SW 1271 (cell line): Measurements from ENCODE around the gene SLC10A4.

Experiments
- DNase-seq, 2 experiments: peaks; one replicate each; lab custom pipeline; 2025; lab: John Stamatoyannopoulos, UW

Gene SLC10A4

GRCh38 chr4:48489683-48490011, 6.5 kb downstream of the SLC10A4 start:
- DNase-seq: no peak

- DNase-seq: no peak
Measured at GRCh38 chr4:48490012-48490679, 7.0 kb downstream of the SLC10A4 start, which contains the start of gene ZAR1. TSS of gene ZAR1 (plus strand) at chr4:48490252. CDS start at chr4:48490292, 40 bp downstream.

GRCh38 chr4:48490680-48491513, 7.8 kb downstream of the SLC10A4 start:
- no peak for DNase-seq

GRCh38 chr4:48491514-48492176, 8.5 kb downstream of the SLC10A4 start:
- DNase-seq: no peak

- DNase-seq: no peak
Measured at GRCh38 chr4:48493452-48494100, 10.4 kb downstream of the SLC10A4 start.

- DNase-seq: no peak
Measured at GRCh38 chr4:48495941-48496340, 12.8 kb downstream of the SLC10A4 start.

GRCh38 chr4:48498895-48499294, 15.8 kb downstream of the SLC10A4 start:
- DNase-seq: no peak

- DNase-seq: no peak
Measured at GRCh38 chr4:48499551-48500066, 16.5 kb downstream of the SLC10A4 start.

- DNase-seq: no peak
Measured at GRCh38 chr4:48503233-48504025, 20.3 kb downstream of the SLC10A4 start.

- DNase-seq: no peak
Measured at GRCh38 chr4:48504026-48504330, 20.8 kb downstream of the SLC10A4 start.

GRCh38 chr4:48504352-48504751, 21.2 kb downstream of the SLC10A4 start:
- DNase-seq: no peak

- DNase-seq: no peak
Measured at GRCh38 chr4:48506716-48507115, 23.6 kb downstream of the SLC10A4 start.

GRCh38 chr4:48509543-48509942, 26.4 kb downstream of the SLC10A4 start:
- no peak for DNase-seq

GRCh38 chr4:48518143-48518542, 35.0 kb downstream of the SLC10A4 start:
- DNase-seq: no peak

GRCh38 chr4:48526406-48526805, 43.3 kb downstream of the SLC10A4 start:
- no peak for DNase-seq

GRCh38 chr4:48538358-48538757, 55.2 kb downstream of the SLC10A4 start:
- no peak for DNase-seq
